Adrenal gland (tissue), 5 donors: Measurements from ENCODE around the gene AQP12B.

Source experiments
- CTCF ChIP-seq, 6 experiments: fragments of 450-650 bp in 4 of 6; fragments of 200-600 bp in 2 of 6; sonication (generic) in 1 of 6; IDR thresholded peaks; 1 replicate in 5 of 6; 2 replicates in 1 of 6; pipeline versions ENCODE4 v1.5.1 to v1.8.0; 2016 to 2021; ENCODE audit warnings: antibody characterized with exemption in 6 of 6, mild to moderate bottlenecking in 2 of 6, moderate library complexity in 1 of 6
- POLR2A ChIP-seq, 2 donors: fragments of 450-650 bp; IDR thresholded peaks; one replicate each; pipeline ENCODE4 v1.6.1; 2017; ENCODE audit warnings: antibody characterized with exemption in 2 of 2, mild to moderate bottlenecking in 2 of 2, moderate library complexity in 1 of 2
- donor health status: DM: no; HTN: no; CAD: no.

- TF ChIP-seq CTCF (IDR thresholded peaks at IDR 0.05) (no peak), POLR2A (IDR thresholded peaks at IDR 0.05) (no peak)
Observed at GRCh38 chr2:240628808-240629618, 53.7 kb downstream of the AQP12B start.
